Gastroesophageal sphincter (tissue), 4 donors: ENCODE results near the gene GRPR. TPM values are rescaled to one million over a fixed set of nuclear protein-coding genes. Genes with fewer than 3 reads are reported as not detected.
A peak's percentile ranks its signal among the peaks of the same experiment; 100 is the strongest.

ENCODE experiments used
- ATAC-seq: fragments of 150-250 bp; one replicate; pipeline ENCODE4 v1.9.1; 2016; ENCODE audit warnings: mild to moderate bottlenecking, moderate library complexity
- H3K27ac ChIP-seq, 4 donors: fragments of 200-600 bp; sonication (generic) in 3 of 4; 1 replicate in 3 of 4; 2 replicates in 1 of 4; pipeline ENCODE4 v1.5.1; 2016 to 2019
- H3K27me3 ChIP-seq: fragments of 200-600 bp; sonication (generic); one replicate; pipeline ENCODE4 v1.5.1; 2019
- H3K36me3 ChIP-seq, 2 donors: fragments of 200-600 bp; sonication (generic); one replicate each; pipeline ENCODE4 v1.5.1; 2019; ENCODE audit warnings: control low read depth in 1 of 2
- H3K4me1 ChIP-seq, 3 donors: fragments of 200-600 bp; sonication (generic); 1 replicate in 2 of 3; 2 replicates in 1 of 3; pipeline ENCODE4 v1.5.1; 2016 to 2019; ENCODE audit warnings: control low read depth in 2 of 3
- H3K4me3 ChIP-seq, 2 donors: fragments of 200-600 bp; sonication (generic); one replicate each; pipeline ENCODE4 v1.5.1; 2019; ENCODE audit warnings: mild to moderate bottlenecking in 1 of 2, moderate library complexity in 1 of 2
- H3K9me3 ChIP-seq, 3 donors: fragments of 200-600 bp; sonication (generic); one replicate each; pipeline ENCODE4 v1.5.1; 2017 to 2019; ENCODE audit warnings: control low read depth in 2 of 3
- EP300 ChIP-seq: sonication (generic); formaldehyde crosslinking; IDR thresholded peaks from one replicate; pipeline ENCODE4 v1.6.1; 2017; ENCODE audit warnings: antibody characterized with exemption, mild to moderate bottlenecking
- POLR2A ChIP-seq, 2 donors: fragments of 450-650 bp; IDR thresholded peaks; one replicate each; pipeline ENCODE4 v1.6.1; 2017; ENCODE audit warnings: antibody characterized with exemption in 2 of 2, mild to moderate bottlenecking in 2 of 2, moderate library complexity in 1 of 2
- POLR2AphosphoS5 ChIP-seq: sonication (generic); formaldehyde crosslinking; IDR thresholded peaks from one replicate; pipeline ENCODE4 v1.6.1; 2017; ENCODE audit warnings: antibody characterized with exemption
- WGBS, 2 donors: methylation state at CpG; one replicate each; pipeline ENCODE4 v1.1.5; 2018; ENCODE audit warnings: low coverage in 1 of 2; 5-methylcytosine and 5-hydroxymethylcytosine counted together
- total RNA-seq, 4 donors: library from RNA; depleted of rRNA; stranded (reverse); fragments of >200 nt; gene quantifications; one replicate each; pipeline ENCODE4 v1.1.0, GENCODE V29; 2016
- TF ChIP-seq, protein P1 (sequence below), 4 experiments: fragments of 200-600 bp in 2 of 4; fragments of 450-650 bp in 2 of 4; sonication (generic) in 1 of 4; IDR thresholded peaks; one replicate each; pipeline ENCODE4 v1.5.1; 2017 to 2019; ENCODE audit warnings: antibody characterized with exemption in 4 of 4, mild to moderate bottlenecking in 2 of 4, moderate library complexity in 2 of 4

Gene GRPR
- total RNA-seq, 4 donors from 2014 or later: 3.2 to 39.5 (median 16.0) TPM

DNA sequence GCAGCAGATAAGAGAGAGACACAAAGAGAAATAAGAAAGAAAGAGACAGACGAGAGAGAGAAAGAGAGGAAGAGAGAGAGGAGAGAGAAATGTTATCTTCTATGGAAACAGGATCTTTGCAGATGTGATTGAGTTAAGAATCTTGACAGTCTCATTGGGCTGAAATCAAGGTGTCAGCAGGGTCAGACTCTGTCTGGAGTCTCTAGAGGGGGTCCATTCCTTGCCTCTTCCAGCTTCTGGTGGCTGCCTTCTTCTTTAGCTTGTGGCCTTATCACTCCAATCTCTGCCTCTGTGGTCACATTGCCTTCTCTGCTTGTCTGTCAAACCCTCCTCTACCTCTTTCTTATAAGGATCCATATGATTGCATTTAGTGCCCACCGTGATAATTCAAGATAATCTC lies 21.8 kb upstream of the GRPR start:
- Histone ChIP-seq H3K27ac (no peak overlapping the region), H3K4me3 (no peak overlapping the region), H3K9me3 (no peaks in the 10 kb centered on the region), H3K4me1 (no peaks in the 10 kb centered on the region), H3K27me3 (no peaks in the 10 kb centered on the region), H3K36me3 (no peaks in the 10 kb centered on the region)
- TF ChIP-seq EP300 (no peak), POLR2AphosphoS5 (no peak), POLR2A (IDR thresholded peaks at IDR 0.05) (no peak)
- TF ChIP-seq, protein P1, sequence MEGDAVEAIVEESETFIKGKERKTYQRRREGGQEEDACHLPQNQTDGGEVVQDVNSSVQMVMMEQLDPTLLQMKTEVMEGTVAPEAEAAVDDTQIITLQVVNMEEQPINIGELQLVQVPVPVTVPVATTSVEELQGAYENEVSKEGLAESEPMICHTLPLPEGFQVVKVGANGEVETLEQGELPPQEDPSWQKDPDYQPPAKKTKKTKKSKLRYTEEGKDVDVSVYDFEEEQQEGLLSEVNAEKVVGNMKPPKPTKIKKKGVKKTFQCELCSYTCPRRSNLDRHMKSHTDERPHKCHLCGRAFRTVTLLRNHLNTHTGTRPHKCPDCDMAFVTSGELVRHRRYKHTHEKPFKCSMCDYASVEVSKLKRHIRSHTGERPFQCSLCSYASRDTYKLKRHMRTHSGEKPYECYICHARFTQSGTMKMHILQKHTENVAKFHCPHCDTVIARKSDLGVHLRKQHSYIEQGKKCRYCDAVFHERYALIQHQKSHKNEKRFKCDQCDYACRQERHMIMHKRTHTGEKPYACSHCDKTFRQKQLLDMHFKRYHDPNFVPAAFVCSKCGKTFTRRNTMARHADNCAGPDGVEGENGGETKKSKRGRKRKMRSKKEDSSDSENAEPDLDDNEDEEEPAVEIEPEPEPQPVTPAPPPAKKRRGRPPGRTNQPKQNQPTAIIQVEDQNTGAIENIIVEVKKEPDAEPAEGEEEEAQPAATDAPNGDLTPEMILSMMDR (IDR thresholded peaks at IDR 0.05): no peak
- no peak for ATAC-seq
- 86% methylated on average over 1 of the region's 2 CpGs; no CpG with 5 or more reads in 1 of the 2 donors for WGBS, 2 donors

DNA sequence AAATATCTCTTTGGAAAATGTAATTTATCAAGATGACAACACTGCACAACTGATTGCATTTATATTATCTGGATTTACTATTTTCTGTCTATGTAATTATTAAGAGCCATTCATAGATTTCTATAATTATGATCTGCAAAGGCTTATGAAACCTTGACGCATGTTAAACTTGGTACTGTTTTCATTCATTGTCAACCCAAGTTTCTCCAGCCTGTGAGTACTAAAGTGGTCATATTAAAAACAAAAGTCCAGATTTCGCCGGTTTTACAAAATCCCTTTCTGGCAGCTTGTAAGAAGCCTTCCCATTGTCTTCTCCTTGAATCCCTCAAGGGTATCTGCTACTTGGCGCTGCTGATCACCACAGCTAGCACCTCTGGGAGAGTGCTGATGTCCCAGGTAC lies 19.7 kb upstream of the GRPR start:
- H3K27ac ChIP-seq: no peak overlapping the region
- H3K27me3 ChIP-seq: no peaks in the 10 kb centered on the region
- H3K9me3 ChIP-seq: no peaks in the 10 kb centered on the region
- no peaks in the 10 kb centered on the region for H3K4me1 ChIP-seq
- no peaks in the 10 kb centered on the region for H3K36me3 ChIP-seq
- ATAC-seq: no peak
- no peak overlapping the region for H3K4me3 ChIP-seq
- no peak for TF ChIP-seq POLR2A (IDR thresholded peaks at IDR 0.05)
- no peak for TF ChIP-seq EP300
- no peak for TF ChIP-seq POLR2AphosphoS5
- TF ChIP-seq, protein P1 (IDR thresholded peaks at IDR 0.05): no peak
- WGBS, 2 donors: 89 to 90% methylated on average over 3 to 4 of the region's 4 CpGs

DNA sequence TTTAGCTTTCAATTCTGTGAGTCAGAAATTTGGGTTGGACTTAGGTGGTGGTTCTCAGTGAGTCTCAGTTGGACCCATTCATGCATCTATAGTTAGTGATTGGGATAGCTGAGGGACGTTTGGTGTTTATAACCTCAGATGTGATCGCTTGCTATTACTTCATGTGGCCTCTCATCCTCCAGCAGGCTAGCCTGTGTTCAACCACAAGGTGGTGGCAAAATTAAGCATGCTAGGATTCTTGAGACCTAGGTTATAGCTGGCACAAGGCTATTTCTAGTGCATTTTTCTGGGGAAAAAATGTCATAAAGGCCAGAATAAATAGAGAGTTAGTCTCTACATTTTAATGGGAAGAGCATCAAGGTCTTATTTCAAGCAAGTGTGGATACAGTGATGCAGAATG lies 10.9 kb upstream of the GRPR start:
- Histone ChIP-seq H3K27me3 (no peaks in the 10 kb centered on the region), H3K36me3 (no peaks in the 10 kb centered on the region), H3K4me1 (no peaks in the 10 kb centered on the region), H3K9me3 (no peaks in the 10 kb centered on the region), H3K4me3 (no peak overlapping the region), H3K27ac (no peak overlapping the region)
- no peak for TF ChIP-seq POLR2A (IDR thresholded peaks at IDR 0.05)
- TF ChIP-seq EP300: no peak
- TF ChIP-seq POLR2AphosphoS5: no peak
- TF ChIP-seq, protein P1 (IDR thresholded peaks at IDR 0.05): peak in 1 of 4 experiments; percentile 13
- ATAC-seq: no peak
- WGBS, 2 donors: no CpG with 5 or more reads among the region's 2 CpGs

DNA sequence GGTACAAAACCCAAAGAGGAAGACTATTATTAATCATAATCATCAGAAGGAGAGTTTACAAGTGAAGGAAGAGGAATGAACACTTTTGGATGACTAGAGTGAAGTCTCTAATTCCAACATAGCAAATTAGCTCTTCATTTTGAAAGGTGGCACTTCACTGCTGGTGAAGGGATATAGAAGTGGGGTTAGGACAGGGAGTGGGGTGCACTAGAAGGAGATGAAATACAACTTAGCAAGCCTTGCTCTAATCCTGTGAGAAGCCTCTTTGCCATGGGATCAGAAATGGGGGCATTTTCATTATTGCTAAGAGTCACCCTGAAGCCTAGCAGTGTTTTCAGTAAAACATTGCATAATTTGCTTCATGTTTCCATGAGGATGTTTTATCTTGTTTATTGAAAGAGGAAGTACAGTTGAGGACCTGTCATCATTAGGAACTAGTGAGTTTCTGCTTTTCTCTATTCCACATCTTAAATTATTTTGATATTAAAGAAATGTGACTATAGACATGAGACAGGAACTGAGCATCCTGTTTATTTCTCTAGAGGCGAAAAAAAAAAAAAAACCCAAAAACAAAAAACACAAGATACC lies 9.3 kb upstream of the GRPR start:
- Histone ChIP-seq H3K9me3 (no peaks in the 10 kb centered on the region), H3K27me3 (no peaks in the 10 kb centered on the region), H3K36me3 (no peaks in the 10 kb centered on the region), H3K4me1 (no peaks in the 10 kb centered on the region), H3K27ac (no peak overlapping the region), H3K4me3 (no peak overlapping the region)
- WGBS, 2 donors: 8 to 80% methylated on average over 1 of the region's 1 CpG
- ATAC-seq: no peak
- no peak for TF ChIP-seq EP300
- no peak for TF ChIP-seq POLR2A (IDR thresholded peaks at IDR 0.05)
- TF ChIP-seq, protein P1 (IDR thresholded peaks at IDR 0.05): no peak
- TF ChIP-seq POLR2AphosphoS5: no peak

DNA sequence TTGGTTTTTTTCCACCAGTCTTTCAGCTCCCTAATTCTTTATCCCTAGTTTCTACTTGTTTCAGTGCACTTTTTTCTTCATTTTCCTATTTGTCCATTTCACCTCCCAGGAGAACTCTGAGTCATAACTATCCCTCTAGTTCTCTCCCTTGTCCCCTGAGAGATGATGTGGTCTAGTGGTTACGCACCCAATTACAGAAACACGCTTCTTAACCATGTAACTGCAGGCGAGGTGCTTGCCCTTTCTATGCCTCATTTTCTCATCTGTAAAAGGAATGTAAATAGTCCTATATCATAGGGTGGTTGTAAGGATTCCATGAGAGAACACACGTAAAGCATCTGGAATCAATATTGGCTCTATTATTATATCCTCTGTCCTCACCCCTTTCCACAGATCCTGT lies 8.8 kb upstream of the GRPR start:
- Histone ChIP-seq H3K27me3 (no peaks in the 10 kb centered on the region), H3K9me3 (no peaks in the 10 kb centered on the region), H3K27ac (peak overlapping the region in 1 of 4 donors; percentile 10), H3K36me3 (no peaks in the 10 kb centered on the region), H3K4me3 (no peak overlapping the region), H3K4me1 (no peaks in the 10 kb centered on the region)
- TF ChIP-seq EP300 (no peak), POLR2AphosphoS5 (no peak), POLR2A (IDR thresholded peaks at IDR 0.05) (no peak)
- TF ChIP-seq, protein P1 (IDR thresholded peaks at IDR 0.05): no peak
- 45 to 78% methylated on average over 2 to 3 of the region's 4 CpGs for WGBS, 2 donors
- no peak for ATAC-seq
